Neuron (in vitro differentiated cells): ENCODE data around the gene PAK4.
"Not testable (repeated sequence)": the region's sequence is repeated elsewhere in the genome, so short reads cannot be mapped to it uniquely, and the experiment has no call there.

Source experiments
- H2AFZ ChIP-seq: one replicate; pipeline ENCODE4 v1.6.1; 2013; ENCODE audit warnings: low read depth, mild to moderate bottlenecking, inconsistent platforms, low read length, moderate library complexity
- H3K27me3 ChIP-seq: one replicate; pipeline ENCODE4 v1.6.1; 2013; ENCODE audit warnings: low read length; ENCODE audit not compliant: insufficient read depth
- H3K36me3 ChIP-seq: one replicate; pipeline ENCODE4 v1.6.1; 2013; ENCODE audit warnings: low read length; ENCODE audit not compliant: insufficient read depth
- H3K4me1 ChIP-seq: one replicate; pipeline ENCODE4 v1.6.1; 2013; ENCODE audit warnings: low read length; ENCODE audit not compliant: insufficient read depth
- H3K4me3 ChIP-seq: 2 replicates; pipeline ENCODE4 v1.5.1; 2013; ENCODE audit warnings: mild to moderate bottlenecking, low read length, moderate library complexity
- H3K9me3 ChIP-seq: one replicate; pipeline ENCODE4 v1.6.1; 2013; ENCODE audit warnings: low read length

PAK4 gene

GRCh38 chr19:39111593-39112199 lies 13.9 kb upstream of the PAK4 start:
- Histone ChIP-seq H3K4me1 (no peaks in the 10 kb centered on the region), H3K9me3 (no peaks in the 10 kb centered on the region), H3K4me3 (no peak overlapping the region), H3K27me3 (peaks cover 6% of the 10 kb centered on the region), H3K36me3 (no peaks in the 10 kb centered on the region), H2AFZ (no peak overlapping the region)

DNA sequence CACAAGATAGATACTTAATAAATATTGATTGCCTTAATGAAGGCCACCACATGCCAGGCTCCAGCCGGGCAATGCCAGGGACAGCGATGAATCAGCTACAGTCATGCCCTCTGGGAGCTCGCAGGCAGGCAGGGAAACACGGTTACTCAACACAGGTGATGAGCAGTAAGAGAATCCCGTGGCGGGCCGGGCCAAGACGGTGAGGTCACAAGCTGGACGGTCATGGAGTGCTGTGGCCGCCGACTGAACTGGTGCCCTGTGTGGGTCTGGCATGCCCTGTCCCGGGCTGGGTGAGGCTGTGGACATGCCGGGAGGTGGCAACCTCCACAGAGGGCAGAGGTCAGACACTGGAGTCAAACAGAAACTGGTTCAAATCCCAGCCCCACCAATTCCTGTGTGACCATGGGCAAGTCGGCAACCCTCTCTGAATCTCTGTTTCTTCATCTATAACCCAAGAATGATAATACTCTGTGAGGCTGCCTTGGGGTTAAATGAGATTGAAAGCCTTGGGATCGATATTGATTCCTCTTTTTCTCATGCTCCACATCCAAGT lies 13.2 kb upstream of the PAK4 start:
- H3K36me3 ChIP-seq, result no peaks in the 10 kb centered on the region
- no peaks in the 10 kb centered on the region for H3K4me1 ChIP-seq
- peaks cover 6% of the 10 kb centered on the region for H3K27me3 ChIP-seq
- H2AFZ ChIP-seq, result no peak overlapping the region
- H3K9me3 ChIP-seq, result no peaks in the 10 kb centered on the region
- no peak overlapping the region for H3K4me3 ChIP-seq

DNA sequence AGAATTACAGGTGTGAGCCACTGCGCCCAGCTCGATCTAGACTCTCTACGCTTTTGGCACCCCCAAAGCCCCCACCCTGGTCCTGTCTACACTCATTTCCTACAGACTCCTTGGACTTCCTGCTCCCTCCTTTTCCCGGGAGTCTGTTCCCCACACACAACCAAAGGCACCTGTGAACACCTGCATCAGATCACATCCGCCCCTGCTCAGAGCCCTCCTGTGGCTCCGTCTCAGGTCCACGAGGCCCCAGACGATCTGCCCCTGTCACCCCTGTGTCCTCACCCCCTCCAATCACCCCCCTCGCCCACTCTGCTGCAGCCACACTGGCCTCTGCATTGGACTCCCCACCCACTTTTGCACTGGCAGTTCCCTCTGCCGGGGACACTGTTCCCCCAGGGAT lies 12.4 kb upstream of the PAK4 start:
- Histone ChIP-seq H3K9me3 (no peaks in the 10 kb centered on the region), H3K36me3 (no peaks in the 10 kb centered on the region), H3K4me1 (no peaks in the 10 kb centered on the region), H2AFZ (no peak overlapping the region), H3K4me3 (no peak overlapping the region), H3K27me3 (peaks cover 6% of the 10 kb centered on the region)

DNA sequence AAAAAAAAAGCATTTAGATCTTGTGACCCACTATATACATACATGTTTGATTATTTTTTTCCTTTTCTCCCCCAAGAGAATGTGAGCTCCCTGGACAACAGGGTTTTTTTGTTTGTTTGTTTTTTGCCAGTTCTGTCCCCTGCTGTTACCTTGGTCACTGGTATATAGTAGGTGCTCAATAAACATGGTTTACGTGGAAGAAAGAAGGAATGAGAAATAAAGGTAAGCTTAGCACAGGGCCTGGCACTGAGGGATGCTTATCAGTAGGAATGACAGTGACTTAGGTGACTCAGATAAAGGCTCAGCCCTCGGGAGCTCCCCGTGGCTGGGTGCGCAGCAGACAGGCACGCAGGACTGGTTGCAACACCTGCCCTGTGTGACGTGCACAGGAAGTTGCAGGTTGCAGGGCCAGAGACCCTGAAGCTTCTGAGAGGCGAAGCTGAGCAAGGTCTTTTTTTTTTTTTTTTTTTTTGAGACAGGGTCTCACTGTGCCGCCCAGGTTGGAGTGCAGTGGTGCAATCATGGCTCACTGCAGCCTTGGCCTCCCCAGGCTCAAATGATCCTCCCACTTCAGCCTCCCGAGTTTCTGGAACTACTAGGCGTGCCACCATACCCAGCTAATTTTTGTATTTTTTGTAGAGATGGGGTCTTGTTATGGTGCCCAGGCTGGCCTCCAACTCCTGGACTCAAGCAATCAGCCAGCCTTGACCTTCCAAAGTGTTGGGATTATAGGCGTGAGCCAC lies 10.3 kb upstream of the PAK4 start:
- H3K27me3 ChIP-seq, result peaks cover 6% of the 10 kb centered on the region
- H3K4me1 ChIP-seq, result no peaks in the 10 kb centered on the region
- no peak overlapping the region for H2AFZ ChIP-seq
- H3K4me3 ChIP-seq, result no peak overlapping the region
- H3K9me3 ChIP-seq, result no peaks in the 10 kb centered on the region
- H3K36me3 ChIP-seq, result no peaks in the 10 kb centered on the region

DNA sequence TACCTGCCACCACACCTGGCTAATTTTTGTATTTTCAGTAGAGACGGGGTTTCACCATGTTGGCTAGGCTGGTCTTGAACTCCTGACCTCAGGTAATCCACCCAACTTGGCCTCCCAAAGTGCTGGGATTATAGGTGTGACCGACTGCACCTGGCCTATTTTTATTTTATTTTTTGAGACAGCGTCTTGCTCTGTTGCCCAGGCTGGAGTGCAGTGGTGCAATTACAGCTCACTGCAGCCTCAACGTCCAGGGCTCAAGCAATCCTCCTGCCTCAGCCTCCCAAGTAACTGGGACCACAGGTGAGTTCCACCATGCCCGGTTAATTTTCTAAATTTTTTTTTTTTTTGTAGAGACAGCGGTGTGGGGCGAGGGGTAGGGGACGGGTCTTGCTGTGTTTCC lies 8.6 kb upstream of the PAK4 start:
- H2AFZ ChIP-seq, result not testable (repeated sequence)

DNA sequence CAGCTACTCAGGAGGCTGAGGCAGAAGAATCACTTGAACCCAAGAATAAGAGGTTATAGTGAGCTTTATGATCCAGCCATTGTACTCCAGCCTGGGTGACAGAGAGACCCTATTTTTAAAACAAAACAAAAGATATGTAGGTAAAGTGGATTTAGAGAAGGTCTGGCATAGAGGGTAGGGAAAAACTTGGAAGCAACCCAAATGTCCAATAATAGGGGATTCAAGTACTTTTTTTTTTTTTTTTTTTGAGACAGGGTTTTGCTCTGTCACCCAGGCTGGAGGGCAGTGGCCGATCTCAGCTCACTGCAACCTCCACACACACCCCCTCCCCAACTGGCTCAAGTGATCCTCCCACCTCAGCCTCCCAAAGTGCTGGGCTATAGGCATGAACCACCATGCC lies 5.8 kb upstream of the PAK4 start:
- no peaks in the 10 kb centered on the region for H3K27me3 ChIP-seq
- no peak overlapping the region for H3K4me3 ChIP-seq
- no peaks in the 10 kb centered on the region for H3K4me1 ChIP-seq
- H2AFZ ChIP-seq, result no peak overlapping the region
- H3K9me3 ChIP-seq, result no peaks in the 10 kb centered on the region
- H3K36me3 ChIP-seq, result no peaks in the 10 kb centered on the region

More for the DNA sequence above, 8.6 kb upstream of the PAK4 start:
- not testable (repeated sequence) for H3K9me3 ChIP-seq, H3K36me3 ChIP-seq, H3K27me3 ChIP-seq, H3K4me3 ChIP-seq, H3K4me1 ChIP-seq

GRCh38 chr19:39122934-39123731 lies 2.5 kb upstream of the PAK4 start:
- no peaks in the 10 kb centered on the region for H3K36me3 ChIP-seq
- H3K9me3 ChIP-seq, result no peaks in the 10 kb centered on the region
- H3K4me3 ChIP-seq, result no peak overlapping the region
- no peak overlapping the region for H2AFZ ChIP-seq
- peaks cover 18% of the 10 kb centered on the region for H3K4me1 ChIP-seq
- H3K27me3 ChIP-seq, result no peaks in the 10 kb centered on the region

DNA sequence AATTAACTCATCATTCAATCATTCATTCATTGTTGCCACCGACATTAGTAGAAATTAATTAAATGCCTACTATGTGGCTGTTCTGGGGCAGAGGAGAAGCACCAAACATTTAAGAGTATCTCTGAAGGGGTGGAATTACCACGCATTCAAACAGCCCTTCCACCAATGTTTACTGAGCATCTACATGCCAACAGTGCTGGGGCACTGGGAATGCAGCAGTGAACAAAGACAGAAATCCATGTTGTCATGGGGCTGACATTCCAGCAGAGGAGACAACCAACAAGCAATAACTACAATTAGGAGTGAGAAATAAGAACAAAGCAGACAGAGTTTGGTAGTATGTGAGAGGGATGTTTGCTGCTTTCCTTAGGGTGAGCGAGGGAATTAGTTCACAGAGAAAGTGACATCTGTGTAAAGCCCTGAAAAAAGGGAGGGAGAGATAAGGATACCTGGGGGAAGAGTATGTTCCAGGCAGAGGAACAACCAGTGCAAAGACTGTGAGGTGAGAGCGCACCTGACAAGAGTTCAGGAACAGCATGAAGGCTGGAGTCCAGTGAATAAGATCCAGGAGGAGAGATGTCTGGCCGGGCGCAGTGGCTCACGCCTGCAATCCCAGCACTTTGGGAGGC lies 1.3 kb upstream of the PAK4 start:
- Histone ChIP-seq H3K9me3 (no peaks in the 10 kb centered on the region), H3K27me3 (no peaks in the 10 kb centered on the region), H2AFZ (no peak overlapping the region), H3K4me3 (no peak overlapping the region), H3K36me3 (no peaks in the 10 kb centered on the region), H3K4me1 (peaks cover 24% of the 10 kb centered on the region)

DNA sequence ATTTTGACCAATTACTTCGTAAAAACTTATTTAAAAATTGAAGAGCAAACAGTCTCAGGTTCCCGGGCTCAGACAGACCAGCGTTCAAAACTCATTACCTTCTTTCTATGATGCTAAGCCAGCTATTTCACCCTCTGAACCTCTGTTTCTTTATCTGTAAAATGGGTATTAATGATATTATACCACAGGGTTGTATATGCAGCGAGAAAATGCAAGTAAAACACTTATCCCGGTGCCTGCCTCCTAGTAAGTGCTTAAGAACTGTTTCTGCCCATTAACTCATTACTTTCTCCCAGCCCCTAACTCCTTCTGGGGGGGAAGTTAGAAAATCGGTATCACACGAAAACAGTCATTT lies 410 bp upstream of the PAK4 start:
- H3K4me3 ChIP-seq, result peak overlapping the region; percentile 82

GRCh38 chr19:39126312-39127187 lies 964 bp downstream of the PAK4 start:
- Histone ChIP-seq H3K9me3 (no peaks in the 10 kb centered on the region), H3K36me3 (no peaks in the 10 kb centered on the region), H3K27me3 (no peaks in the 10 kb centered on the region), H2AFZ (no peak overlapping the region), H3K4me3 (peak overlapping the region; percentile 82), H3K4me1 (peaks cover 30% of the 10 kb centered on the region)

More for the DNA sequence above, 410 bp upstream of the PAK4 start:
- H3K4me1 ChIP-seq, result peaks cover 24% of the 10 kb centered on the region
- peak overlapping the region; percentile 34 for H2AFZ ChIP-seq
- H3K36me3 ChIP-seq, result no peaks in the 10 kb centered on the region
- H3K9me3 ChIP-seq, result no peaks in the 10 kb centered on the region
- no peaks in the 10 kb centered on the region for H3K27me3 ChIP-seq

DNA sequence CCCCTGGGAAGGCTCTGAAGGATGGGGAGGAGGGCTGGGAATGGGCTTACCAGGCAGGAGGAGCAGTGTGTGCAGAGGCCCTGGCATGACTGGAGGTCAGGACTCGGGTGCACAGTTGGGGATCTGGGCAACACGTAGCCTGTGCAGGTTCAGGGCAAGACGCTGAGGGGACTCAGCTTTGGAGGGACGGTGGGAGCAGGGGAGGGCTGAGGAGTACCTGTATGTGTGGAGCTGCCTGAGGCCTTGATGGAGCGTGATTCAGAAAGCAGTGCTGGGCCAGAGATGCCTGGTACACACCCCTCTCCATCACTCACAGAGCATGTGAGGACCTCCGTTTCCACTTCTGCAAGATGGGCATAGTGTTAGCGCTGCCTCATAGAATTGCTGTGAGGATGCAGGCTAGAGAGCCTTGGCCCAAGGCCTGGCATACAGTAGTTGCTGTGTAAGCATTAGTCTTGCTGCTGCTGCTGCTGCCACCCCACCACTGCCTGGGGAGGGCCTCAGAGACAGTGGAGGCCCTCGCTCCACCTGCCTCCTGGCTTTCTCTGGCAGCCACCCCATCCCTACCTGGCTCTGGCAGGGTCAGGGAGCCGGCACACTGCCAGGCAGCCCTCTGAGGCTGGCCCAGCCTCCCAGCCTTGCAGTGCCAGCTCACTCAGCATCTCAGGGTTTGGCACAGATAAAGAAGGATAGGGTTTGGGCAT lies 2.4 kb downstream of the PAK4 start:
- Histone ChIP-seq H3K4me1 (peaks cover 38% of the 10 kb centered on the region), H2AFZ (no peak overlapping the region), H3K27me3 (no peaks in the 10 kb centered on the region), H3K4me3 (no peak overlapping the region), H3K36me3 (no peaks in the 10 kb centered on the region), H3K9me3 (no peaks in the 10 kb centered on the region)
